IPS DF 19.7 (cell line): ENCODE data around the gene PCCA.
"Not testable (repeated sequence)": the region's sequence is repeated elsewhere in the genome, so short reads cannot be mapped to it uniquely, and the experiment has no call there.

ENCODE experiments used
- DNase-seq: peaks from one replicate; pipeline ENCODE4 v3.0.0-alpha.2; 2013; ENCODE audit warnings: low read depth, low spot score

PCCA gene

DNA sequence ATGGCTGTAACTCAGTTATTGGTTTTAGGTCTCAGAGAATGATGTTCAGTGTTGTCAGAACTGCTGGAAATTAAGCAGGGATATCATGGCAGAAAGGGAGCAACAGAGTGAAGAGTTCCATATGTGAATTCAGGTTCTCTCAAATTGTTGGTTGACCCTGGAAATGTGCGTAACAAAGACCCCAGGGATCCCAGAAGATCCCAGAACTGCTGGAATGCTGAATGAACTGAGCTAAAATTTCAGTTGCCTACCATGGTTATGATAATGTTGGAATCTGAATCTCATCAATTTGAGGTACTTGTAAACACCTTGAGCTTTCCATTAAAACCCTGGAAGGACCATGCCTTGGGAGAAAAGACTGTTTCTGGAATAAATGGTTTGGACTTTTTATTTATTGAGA is 268.9 kb downstream of the PCCA start:
- DNase-seq: no peak

DNA sequence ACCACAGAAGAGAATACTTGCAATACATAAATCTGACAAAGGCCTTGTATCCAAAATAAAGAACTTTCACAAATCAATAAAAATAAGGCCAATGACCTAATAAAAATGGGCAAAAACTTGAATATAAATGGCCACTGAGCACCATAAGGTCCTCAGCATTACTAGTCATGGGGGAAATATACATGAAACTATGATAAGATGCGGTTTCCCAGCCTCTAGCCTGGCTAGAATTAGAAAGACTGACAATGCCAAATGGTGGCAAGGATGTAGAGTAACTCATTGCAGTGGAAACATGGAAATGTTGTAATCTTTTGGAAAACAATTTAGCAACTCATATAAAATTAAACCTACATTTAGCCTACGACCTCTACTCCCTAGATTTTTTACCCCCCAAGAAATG is 272.6 kb downstream of the PCCA start:
- no peak for DNase-seq

GRCh38 chr13:100362371-100362770 is 273.5 kb downstream of the PCCA start:
- DNase-seq: no peak

- no peak for DNase-seq
These were observed 273.9 kb downstream of the PCCA start for GRCh38 chr13:100362781-100363180.

DNA sequence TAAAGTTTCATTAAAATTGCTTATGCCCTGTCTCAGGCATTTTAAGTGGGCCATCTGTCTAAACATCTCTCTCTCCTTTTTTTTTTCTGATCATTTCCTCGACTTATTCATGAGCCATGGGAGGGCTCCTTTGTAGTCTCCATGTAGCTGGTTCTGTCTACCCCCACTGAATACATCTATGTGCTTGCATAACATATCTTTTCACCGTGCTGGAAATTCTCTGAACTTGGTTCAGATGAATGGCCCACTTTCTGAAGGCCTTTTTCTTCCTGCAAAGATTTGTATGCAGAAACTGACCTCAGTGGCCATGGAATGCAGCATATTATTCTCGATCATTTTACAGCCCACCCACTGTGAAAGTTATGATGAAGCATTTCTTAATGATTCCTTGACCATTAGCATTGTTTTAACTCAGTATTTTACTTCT is 274.4 kb downstream of the PCCA start:
- no peak for DNase-seq

DNA sequence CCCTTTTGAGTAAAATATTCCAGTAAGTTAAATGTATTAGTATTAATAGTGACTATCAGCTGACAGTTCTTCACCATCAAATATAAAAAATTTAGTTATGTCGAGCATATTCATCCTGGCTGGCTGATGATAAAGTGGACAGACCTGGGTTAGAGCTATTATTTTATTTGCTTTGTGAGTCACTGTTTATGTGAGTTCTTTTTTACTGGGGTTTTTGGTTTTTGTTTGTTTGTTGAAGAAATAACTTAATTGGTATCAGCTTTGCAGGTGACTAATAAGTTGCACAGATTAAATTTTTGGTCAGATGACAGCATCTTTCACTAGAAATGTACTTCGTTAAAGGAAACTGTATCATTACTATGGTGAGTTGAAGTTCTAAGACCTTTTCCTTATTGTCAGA is 275.0 kb downstream of the PCCA start:
- DNase-seq: no peak

DNA sequence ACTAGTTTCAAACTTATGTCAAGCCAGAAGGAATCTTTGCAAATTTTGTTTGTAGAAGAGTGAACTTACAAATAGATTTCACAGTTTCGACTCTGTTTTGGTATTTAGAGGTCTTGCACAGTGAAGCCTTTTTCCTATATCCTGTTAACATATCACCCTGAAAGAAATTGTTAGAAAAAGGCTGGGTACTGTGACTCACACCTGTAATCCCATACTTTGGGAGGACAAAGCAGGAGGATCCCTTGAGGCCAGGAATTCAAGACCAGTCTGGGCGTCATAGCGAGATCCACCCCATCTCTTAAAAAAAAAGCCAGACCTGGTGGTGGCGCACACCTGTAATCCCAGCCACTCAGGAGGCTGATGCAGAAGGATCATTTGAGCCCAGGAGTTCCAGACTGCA is 275.7 kb downstream of the PCCA start:
- DNase-seq: no peak

GRCh38 chr13:100365680-100366079 is 276.8 kb downstream of the PCCA start:
- no peak for DNase-seq

DNA sequence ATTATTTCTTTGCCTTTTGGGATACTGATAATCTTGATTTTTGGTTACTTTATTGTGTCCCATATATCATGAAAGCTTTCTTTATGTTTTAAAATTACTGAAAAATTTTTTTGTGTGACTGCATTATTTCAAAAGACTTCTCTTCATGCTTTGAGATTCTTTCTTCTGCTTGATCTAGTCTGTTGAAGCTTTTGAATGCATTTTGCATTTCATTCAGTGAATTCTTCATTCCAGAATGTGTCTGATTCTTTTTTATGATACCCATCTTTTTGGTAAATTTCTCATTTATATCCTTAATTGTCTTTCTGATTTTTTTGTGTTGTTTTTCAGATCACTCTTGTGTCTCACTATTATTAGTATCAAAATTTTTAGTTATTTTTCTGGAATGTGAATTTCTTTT is 289.6 kb downstream of the PCCA start:
- no peak for DNase-seq

DNA sequence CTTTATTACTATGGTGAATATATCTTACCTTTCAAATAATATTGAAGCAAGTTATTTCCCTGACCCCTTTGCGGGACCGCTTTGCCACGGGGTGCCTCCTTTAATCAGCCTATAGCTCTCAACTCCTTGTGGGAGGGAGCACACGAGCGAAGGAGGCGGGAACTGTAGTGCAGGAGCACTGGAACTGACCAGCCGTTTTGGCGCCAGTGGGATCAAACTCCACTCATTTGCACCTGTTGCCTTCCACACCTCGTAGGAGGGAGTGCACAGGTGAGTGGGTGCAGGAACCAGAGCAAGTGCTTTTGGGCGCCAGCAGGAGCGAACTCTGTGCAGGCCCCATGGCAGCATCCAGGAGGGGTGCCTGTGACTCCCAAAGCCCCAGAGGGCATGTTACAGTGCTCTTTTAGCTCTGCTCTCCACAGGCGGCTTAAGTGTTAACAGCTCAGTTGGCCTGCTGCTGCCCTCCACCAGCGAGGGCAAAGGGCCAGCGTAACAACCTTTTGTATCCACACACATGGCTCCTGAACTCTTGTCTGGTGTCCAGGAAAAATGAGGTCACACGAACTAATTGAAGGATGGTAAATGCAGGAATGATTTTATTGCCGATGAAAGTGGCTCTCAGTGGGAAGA is 292.8 kb downstream of the PCCA start:
- no peak for DNase-seq

- DNase-seq: no peak
These were observed 293.9 kb downstream of the PCCA start for GRCh38 chr13:100382785-100383184.

- DNase-seq: no peak
These were observed 298.5 kb downstream of the PCCA start for GRCh38 chr13:100387416-100387815.

GRCh38 chr13:100388150-100388549 is 299.3 kb downstream of the PCCA start:
- not testable (repeated sequence) for DNase-seq

- no peak for DNase-seq
These were observed 300.0 kb downstream of the PCCA start for GRCh38 chr13:100388923-100389322.

DNA sequence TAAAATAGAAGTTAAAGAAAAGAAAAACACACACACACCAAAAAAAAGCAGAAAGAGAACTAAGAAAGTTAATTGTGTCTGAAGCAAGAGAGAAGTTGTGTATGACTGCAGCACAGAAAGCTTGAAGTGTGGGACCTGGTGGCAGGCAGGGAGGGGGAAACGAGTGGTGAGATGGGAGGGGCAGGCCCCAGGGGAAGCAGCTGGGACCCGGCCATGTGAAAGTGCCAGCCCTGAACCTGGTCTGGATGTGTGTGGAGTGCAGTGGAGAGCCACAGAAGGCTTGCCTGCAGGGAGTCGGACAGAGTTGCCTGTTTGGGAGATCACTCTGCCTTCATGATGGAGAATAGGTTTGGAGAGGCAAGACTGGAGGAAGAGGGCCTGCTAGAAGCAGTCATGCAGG is 300.7 kb downstream of the PCCA start:
- DNase-seq: no peak

DNA sequence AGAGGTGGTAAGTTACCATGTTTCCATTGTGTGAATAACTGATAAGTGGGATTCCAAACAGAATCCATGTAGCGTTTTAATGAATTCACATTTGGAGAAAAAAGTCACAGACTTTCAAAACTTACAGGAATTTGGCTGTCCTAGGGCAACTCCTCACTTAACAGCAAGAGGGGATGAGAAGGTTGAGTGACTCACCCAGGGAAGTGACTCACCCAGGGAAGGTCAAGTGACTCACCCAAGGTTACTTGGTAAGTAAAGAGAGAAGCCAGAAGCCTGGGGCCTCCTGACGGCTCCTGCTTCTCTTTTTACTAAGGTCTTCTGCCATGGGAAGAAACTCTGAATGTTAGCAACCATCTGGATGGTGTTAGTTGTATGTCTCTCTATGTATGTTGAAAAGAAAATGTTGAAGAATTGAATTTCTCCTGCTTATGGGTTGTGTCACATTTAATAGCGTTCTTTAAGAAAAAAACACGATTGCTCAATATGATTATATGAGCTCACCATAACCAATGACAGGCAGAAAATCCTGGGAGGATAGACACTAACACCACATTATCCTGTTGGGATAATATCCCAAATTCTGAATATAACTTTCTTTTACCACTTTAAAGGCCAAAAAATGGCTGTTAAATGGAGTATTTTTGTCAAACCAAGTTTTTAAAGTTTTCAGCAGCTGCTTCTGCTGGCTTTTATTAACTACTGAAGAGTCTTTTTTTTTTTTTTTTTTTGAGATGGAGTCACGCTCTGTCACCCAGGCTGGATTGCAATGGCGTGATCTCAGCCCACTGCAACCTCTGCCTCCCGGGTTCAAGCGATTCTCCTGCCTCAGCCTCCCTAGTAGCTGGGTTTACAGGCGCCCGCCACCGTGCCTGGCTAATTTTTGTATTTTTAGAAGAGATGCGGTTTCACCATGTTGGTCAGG is 304.1 kb downstream of the PCCA start:
- peak; percentile 86 for DNase-seq

DNA sequence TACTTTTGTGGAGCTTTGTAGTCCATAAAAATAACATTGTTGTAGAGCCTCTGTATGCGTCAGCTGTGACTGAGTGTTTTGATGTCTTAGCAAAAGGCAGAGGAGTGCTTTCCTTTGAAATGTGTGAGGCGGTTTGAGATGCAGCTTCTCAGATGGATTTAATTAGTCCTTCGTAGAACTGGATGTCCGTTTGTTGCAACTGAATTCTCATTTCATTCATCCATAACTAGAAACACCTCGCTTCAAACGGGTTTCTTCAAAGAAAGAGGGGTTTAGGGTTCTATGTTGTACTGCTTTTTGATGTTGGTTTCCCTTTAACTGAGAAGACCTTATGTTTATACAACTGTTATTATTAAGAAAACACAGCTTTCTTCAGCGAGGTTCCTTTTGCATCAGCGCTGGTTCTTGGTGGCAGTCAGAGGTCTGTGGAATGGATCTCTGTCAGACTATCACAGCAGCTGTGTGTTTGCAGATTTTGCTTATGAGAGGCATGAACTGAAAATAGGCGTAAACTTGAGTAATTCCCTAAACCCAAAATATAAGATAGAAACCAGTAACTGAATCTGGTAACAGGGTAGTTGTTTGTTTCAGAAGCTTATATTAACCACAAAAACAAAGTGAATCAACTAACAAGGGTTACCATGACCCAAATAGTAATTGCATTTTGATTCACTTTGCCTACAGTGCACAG is 305.3 kb downstream of the PCCA start:
- no peak for DNase-seq

- DNase-seq: no peak
These were observed 306.9 kb downstream of the PCCA start for GRCh38 chr13:100395698-100396373.

GRCh38 chr13:100396776-100397175 is 307.9 kb downstream of the PCCA start:
- peak; percentile 20 for DNase-seq

GRCh38 chr13:100397627-100398026 is 308.7 kb downstream of the PCCA start:
- DNase-seq: no peak

DNA sequence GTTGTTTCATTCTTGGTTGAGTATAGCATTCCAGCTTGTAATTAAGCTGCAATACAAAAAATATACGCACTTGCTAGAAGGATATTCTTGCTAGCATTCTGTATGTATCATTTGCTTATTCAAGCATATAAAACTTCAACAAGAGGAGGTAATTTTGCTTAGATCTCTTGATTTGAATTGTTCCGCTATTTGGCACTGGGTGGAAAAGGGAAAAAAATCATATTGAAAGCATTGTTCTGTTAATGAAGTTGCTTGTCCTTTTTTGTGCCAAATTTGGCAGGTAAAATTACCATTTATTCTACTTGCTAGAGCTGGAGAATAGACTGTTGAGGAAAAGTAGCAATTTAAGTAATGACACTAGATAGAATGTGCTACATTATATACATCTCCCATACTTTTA is 309.5 kb downstream of the PCCA start:
- no peak for DNase-seq

DNA sequence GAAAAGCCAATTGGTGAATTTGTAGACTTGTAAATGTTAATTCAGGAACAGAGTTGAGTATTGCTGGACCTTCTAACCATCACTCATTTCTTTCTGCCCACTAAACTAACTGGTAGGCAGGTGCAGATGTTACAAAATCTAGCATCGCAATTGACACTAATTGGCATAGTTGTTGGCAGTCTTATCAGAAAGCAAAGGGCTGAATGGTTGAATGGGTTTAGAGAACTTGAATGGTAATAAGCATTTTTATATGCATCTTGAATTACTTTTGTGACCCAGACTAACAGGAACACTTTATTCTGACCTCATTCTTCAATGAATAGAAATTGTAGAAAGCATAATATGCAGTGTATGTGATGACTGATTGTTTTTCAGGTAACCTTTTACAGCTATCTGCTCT is 310.6 kb downstream of the PCCA start:
- DNase-seq: no peak
